Stimulated activated CD4-positive, alpha-beta T cell treated with anti-CD3 and anti-CD28 coated beads, TNF-alpha, amount 100 ng/mL, for 1 hour (primary cell): ENCODE data around the gene C5orf34.
"Not testable (repeated sequence)": the region's sequence is repeated elsewhere in the genome, so short reads cannot be mapped to it uniquely, and the experiment has no call there.

Experiments used
- DNase-seq, 3 donors: peaks; one replicate each; pipeline ENCODE4 v3.0.0-alpha.2; 2020; ENCODE audit warnings: low read depth in 3 of 3, low spot score in 1 of 3

C5orf34 gene

GRCh38 chr5:43520615-43521014 lies 5.7 kb upstream of the C5orf34 start:
- DNase-seq: no peak

- DNase-seq: no peak
These were observed 715 bp upstream of the C5orf34 start for GRCh38 chr5:43515678-43516048.

GRCh38 chr5:43514471-43514815 lies 505 bp downstream of the C5orf34 start:
- peak in 1 of 3 donors; percentile 10 for DNase-seq

GRCh38 chr5:43514025-43514424 lies 923 bp downstream of the C5orf34 start:
- no peak for DNase-seq

GRCh38 chr5:43511062-43511461 lies 3.9 kb downstream of the C5orf34 start:
- not testable (repeated sequence) for DNase-seq

- DNase-seq: no peak
These were observed 16.4 kb downstream of the C5orf34 start for GRCh38 chr5:43498581-43498980.

- DNase-seq: no peak
These were observed 17.4 kb downstream of the C5orf34 start for GRCh38 chr5:43497311-43498104.

- DNase-seq: no peak
These were observed 23.6 kb downstream of the C5orf34 start for GRCh38 chr5:43491326-43491725.

GRCh38 chr5:43486353-43486752 lies 28.6 kb downstream of the C5orf34 start:
- no peak for DNase-seq

- DNase-seq: no peak
These were observed 29.5 kb downstream of the C5orf34 start for GRCh38 chr5:43485406-43485805.

GRCh38 chr5:43484106-43484849 lies 30.7 kb downstream of the C5orf34 start:
- DNase-seq: peak; percentile 57 to 72 (median 67)

- DNase-seq: peak; percentile 59 to 74 (median 69)
These were observed 31.4 kb downstream of the C5orf34 start, which contains the start of gene TMEM267 for GRCh38 chr5:43483298-43484105. TMEM267 (minus strand) TSS chr5:43483865; CDS start chr5:43453969, 29,896 bp downstream.

GRCh38 chr5:43482490-43483297 lies 32.3 kb downstream of the C5orf34 start:
- DNase-seq: no peak

GRCh38 chr5:43469671-43470391 lies 45.1 kb downstream of the C5orf34 start:
- DNase-seq: no peak

GRCh38 chr5:43467100-43467499 lies 47.8 kb downstream of the C5orf34 start:
- no peak for DNase-seq

GRCh38 chr5:43465455-43465854 lies 49.5 kb downstream of the C5orf34 start:
- DNase-seq: not testable (repeated sequence)

GRCh38 chr5:43461066-43461465 lies 53.9 kb downstream of the C5orf34 start:
- DNase-seq: no peak

GRCh38 chr5:43456556-43456955 lies 58.4 kb downstream of the C5orf34 start:
- no peak for DNase-seq

GRCh38 chr5:43441575-43441974 lies 73.4 kb downstream of the C5orf34 start:
- DNase-seq: not testable (repeated sequence)

- no peak for DNase-seq
These were observed 77.8 kb downstream of the C5orf34 start for GRCh38 chr5:43437062-43437660.
